HG02870 (cell line): ENCODE results near the gene ACYP1.
"Not testable (repeated sequence)": the region's sequence is repeated elsewhere in the genome, so short reads cannot be mapped to it uniquely, and the experiment has no call there.

Experiments
- ATAC-seq: cut with Tn5 transposase; IDR thresholded peaks from one replicate; pipeline ENCODE4 v1.9.1; 2021; ENCODE audit warnings: mild to moderate bottlenecking, moderate library complexity; ENCODE audit not compliant: unreplicated experiment

Gene ACYP1

GRCh38 chr14:75068294-75069120, 4.7 kb upstream of the ACYP1 start:
- peak; percentile 5 for ATAC-seq

GRCh38 chr14:75067765-75068164, 3.9 kb upstream of the ACYP1 start:
- not testable (repeated sequence) for ATAC-seq

GRCh38 chr14:75067212-75067611, 3.4 kb upstream of the ACYP1 start:
- ATAC-seq, result no peak

- no peak for ATAC-seq
These were observed 2.9 kb upstream of the ACYP1 start for GRCh38 chr14:75066691-75067090.

- no peak for ATAC-seq
These were observed 362 bp upstream of the ACYP1 start for GRCh38 chr14:75064205-75064567.

GRCh38 chr14:75063013-75063412, 811 bp downstream of the ACYP1 start:
- no peak for ATAC-seq

- ATAC-seq, result no peak
These were observed 3.4 kb downstream of the ACYP1 start for GRCh38 chr14:75060420-75060819.

- no peak for ATAC-seq
These were observed 4.2 kb downstream of the ACYP1 start for GRCh38 chr14:75059642-75060041.

GRCh38 chr14:75054421-75054820, 9.4 kb downstream of the ACYP1 start:
- no peak for ATAC-seq

GRCh38 chr14:75053396-75054291, 10.2 kb downstream of the ACYP1 start:
- ATAC-seq, result no peak

- ATAC-seq, result no peak
These were observed 12.3 kb downstream of the ACYP1 start for GRCh38 chr14:75051556-75051899.

GRCh38 chr14:75050852-75051555, 12.8 kb downstream of the ACYP1 start, which contains the start of gene MLH3:
Gene MLH3 (minus strand): TSS chr14:75051467. CDS start chr14:75049655, 1,812 bp downstream.
- peak; percentile 45 for ATAC-seq

GRCh38 chr14:75049731-75050201, 14.1 kb downstream of the ACYP1 start:
- no peak for ATAC-seq

- ATAC-seq, result no peak
These were observed 14.7 kb downstream of the ACYP1 start for GRCh38 chr14:75049136-75049535.

GRCh38 chr14:75048101-75048500, 15.7 kb downstream of the ACYP1 start:
- no peak for ATAC-seq

GRCh38 chr14:75047506-75047905, 16.3 kb downstream of the ACYP1 start:
- ATAC-seq, result no peak

GRCh38 chr14:75046899-75047298, 16.9 kb downstream of the ACYP1 start:
- no peak for ATAC-seq

GRCh38 chr14:75046275-75046674, 17.5 kb downstream of the ACYP1 start:
- no peak for ATAC-seq

- ATAC-seq, result no peak
These were observed 19.1 kb downstream of the ACYP1 start for GRCh38 chr14:75044752-75045151.

- ATAC-seq, result no peak
These were observed 19.5 kb downstream of the ACYP1 start for GRCh38 chr14:75044322-75044721.

GRCh38 chr14:75042035-75042434, 21.8 kb downstream of the ACYP1 start:
- no peak for ATAC-seq
